Measurements from ENCODE around the gene ST7.

DNA sequence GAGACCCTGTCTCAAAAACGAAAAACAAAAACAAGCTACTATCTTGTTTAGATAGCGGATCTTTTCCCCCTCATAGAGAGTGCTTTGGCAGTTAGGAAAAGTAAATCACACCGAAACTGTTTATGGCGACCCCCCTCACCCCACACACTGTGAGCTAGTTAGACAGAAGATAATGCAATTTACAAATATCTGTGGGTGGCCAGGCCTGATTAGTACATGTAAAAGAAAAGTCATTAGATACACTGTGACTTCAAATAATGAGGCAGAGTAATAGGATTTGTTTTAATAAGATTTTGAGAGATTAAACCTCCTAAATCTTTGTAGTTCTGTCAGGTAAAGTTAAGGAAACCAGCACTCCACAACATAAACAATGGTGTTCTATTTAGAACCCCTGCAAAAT is 121.1 kb downstream of the ST7 start:
- TF ChIP-seq TAF1 (IDR thresholded peaks at IDR 0.05; ENCODE audit: low read depth): no peak
- TF ChIP-seq, protein P1, sequence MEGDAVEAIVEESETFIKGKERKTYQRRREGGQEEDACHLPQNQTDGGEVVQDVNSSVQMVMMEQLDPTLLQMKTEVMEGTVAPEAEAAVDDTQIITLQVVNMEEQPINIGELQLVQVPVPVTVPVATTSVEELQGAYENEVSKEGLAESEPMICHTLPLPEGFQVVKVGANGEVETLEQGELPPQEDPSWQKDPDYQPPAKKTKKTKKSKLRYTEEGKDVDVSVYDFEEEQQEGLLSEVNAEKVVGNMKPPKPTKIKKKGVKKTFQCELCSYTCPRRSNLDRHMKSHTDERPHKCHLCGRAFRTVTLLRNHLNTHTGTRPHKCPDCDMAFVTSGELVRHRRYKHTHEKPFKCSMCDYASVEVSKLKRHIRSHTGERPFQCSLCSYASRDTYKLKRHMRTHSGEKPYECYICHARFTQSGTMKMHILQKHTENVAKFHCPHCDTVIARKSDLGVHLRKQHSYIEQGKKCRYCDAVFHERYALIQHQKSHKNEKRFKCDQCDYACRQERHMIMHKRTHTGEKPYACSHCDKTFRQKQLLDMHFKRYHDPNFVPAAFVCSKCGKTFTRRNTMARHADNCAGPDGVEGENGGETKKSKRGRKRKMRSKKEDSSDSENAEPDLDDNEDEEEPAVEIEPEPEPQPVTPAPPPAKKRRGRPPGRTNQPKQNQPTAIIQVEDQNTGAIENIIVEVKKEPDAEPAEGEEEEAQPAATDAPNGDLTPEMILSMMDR (IDR thresholded peaks at IDR 0.05; ENCODE audit: poor library complexity, severe bottlenecking): no peak
- TF ChIP-seq EP300 (conservative IDR thresholded peaks at IDR 0.05; ENCODE audit: poor library complexity, severe bottlenecking): no peak
- TF ChIP-seq, protein P2, sequence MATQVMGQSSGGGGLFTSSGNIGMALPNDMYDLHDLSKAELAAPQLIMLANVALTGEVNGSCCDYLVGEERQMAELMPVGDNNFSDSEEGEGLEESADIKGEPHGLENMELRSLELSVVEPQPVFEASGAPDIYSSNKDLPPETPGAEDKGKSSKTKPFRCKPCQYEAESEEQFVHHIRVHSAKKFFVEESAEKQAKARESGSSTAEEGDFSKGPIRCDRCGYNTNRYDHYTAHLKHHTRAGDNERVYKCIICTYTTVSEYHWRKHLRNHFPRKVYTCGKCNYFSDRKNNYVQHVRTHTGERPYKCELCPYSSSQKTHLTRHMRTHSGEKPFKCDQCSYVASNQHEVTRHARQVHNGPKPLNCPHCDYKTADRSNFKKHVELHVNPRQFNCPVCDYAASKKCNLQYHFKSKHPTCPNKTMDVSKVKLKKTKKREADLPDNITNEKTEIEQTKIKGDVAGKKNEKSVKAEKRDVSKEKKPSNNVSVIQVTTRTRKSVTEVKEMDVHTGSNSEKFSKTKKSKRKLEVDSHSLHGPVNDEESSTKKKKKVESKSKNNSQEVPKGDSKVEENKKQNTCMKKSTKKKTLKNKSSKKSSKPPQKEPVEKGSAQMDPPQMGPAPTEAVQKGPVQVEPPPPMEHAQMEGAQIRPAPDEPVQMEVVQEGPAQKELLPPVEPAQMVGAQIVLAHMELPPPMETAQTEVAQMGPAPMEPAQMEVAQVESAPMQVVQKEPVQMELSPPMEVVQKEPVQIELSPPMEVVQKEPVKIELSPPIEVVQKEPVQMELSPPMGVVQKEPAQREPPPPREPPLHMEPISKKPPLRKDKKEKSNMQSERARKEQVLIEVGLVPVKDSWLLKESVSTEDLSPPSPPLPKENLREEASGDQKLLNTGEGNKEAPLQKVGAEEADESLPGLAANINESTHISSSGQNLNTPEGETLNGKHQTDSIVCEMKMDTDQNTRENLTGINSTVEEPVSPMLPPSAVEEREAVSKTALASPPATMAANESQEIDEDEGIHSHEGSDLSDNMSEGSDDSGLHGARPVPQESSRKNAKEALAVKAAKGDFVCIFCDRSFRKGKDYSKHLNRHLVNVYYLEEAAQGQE (IDR thresholded peaks at IDR 0.05; ENCODE audit: borderline replicate concordance): no peak
